PC-9 (cell line): ENCODE data around the gene CCDC154. TPM values are rescaled to one million over a fixed set of nuclear protein-coding genes. Genes with fewer than 3 reads are reported as not detected.

ENCODE experiments used
- BruUV-seq: library from RNA; stranded (reverse); fragments of 400-500 nt; replicated peaks from 2 replicates; lab custom pipeline; 2021; lab: Mats Ljungman, UMichigan
- CTCF ChIA-PET: fragments of 300-600 bp; sonication (Branson Sonifier 250); formaldehyde crosslinking; loops from one replicate; lab custom pipeline; 2022; ENCODE audit warnings: antibody characterized with exemption; lab: Charles Lee
- POLR2A ChIA-PET: fragments of 300-600 bp; sonication (Branson Sonifier 250); formaldehyde crosslinking; loops from one replicate; lab custom pipeline; 2022; ENCODE audit warnings: antibody characterized with exemption; ENCODE audit not compliant: unreplicated experiment; lab: Charles Lee
- DNase-seq, 2 experiments: peaks; one replicate each; pipeline versions ENCODE4 v3.0.0 to v3.0.0-alpha.2; 2015 to 2022; ENCODE audit warnings: mixed read lengths in 1 of 2
- H2AFZ ChIP-seq: fragments of 200-600 bp; sonication (generic); 2 replicates; pipeline ENCODE4 v1.8.1; 2017; ENCODE audit warnings: antibody characterized with exemption
- H3F3A ChIP-seq: fragments of 200-600 bp; sonication (generic); 2 replicates; pipeline ENCODE4 v1.8.1; 2017; ENCODE audit warnings: antibody characterized with exemption, mild to moderate bottlenecking, low read depth; ENCODE audit not compliant: insufficient read depth
- H3K27ac ChIP-seq: fragments of 200-600 bp; sonication (generic); 2 replicates; pipeline ENCODE4 v1.6.1; 2016; ENCODE audit warnings: mixed run types
- H3K27me3 ChIP-seq: fragments of 200-600 bp; sonication (generic); 2 replicates; pipeline ENCODE4 v1.6.1; 2016; ENCODE audit warnings: low read depth, mixed run types; ENCODE audit not compliant: insufficient read depth
- H3K36me3 ChIP-seq: fragments of 200-600 bp; sonication (generic); 2 replicates; pipeline ENCODE4 v1.6.1; 2016; ENCODE audit warnings: low read depth, mixed run types
- H3K4me1 ChIP-seq: fragments of 200-600 bp; sonication (generic); replicated peaks from 2 replicates; pipeline ENCODE4 v1.6.1; 2016; ENCODE audit warnings: mixed run types; ENCODE audit not compliant: insufficient read depth
- H3K4me2 ChIP-seq: fragments of 200-600 bp; sonication (generic); 2 replicates; pipeline ENCODE4 v1.6.1; 2017; ENCODE audit warnings: mixed run types
- H3K4me3 ChIP-seq: fragments of 200-600 bp; sonication (generic); 2 replicates; pipeline ENCODE4 v1.6.1; 2016; ENCODE audit warnings: mixed run types
- H3K79me2 ChIP-seq: fragments of 200-600 bp; sonication (generic); 2 replicates; pipeline ENCODE4 v1.6.1; 2017; ENCODE audit warnings: low read depth, mixed run types
- H3K9me2 ChIP-seq: fragments of 200-600 bp; sonication (generic); 2 replicates; pipeline ENCODE4 v1.8.1; 2017; ENCODE audit warnings: mild to moderate bottlenecking; ENCODE audit not compliant: insufficient read depth
- H3K9me3 ChIP-seq: fragments of 200-600 bp; sonication (generic); 2 replicates; pipeline ENCODE4 v1.8.1; 2016; ENCODE audit warnings: low read depth; ENCODE audit not compliant: insufficient read depth
- H4K20me1 ChIP-seq: fragments of 200-600 bp; sonication (generic); 2 replicates; pipeline ENCODE4 v1.8.1; 2017; ENCODE audit not compliant: insufficient read depth
- EZH2 ChIP-seq: fragments of 200-600 bp; sonication (generic); IDR thresholded peaks from 2 replicates; pipeline ENCODE4 v1.8.0; 2017; ENCODE audit warnings: antibody characterized with exemption, low read depth
- intact Hi-C: fragments of 100-400 bp; cut with micrococcal nuclease; formaldehyde crosslinking; loops from one replicate; pipeline ENCODE4 v1.10.0; 2022; ENCODE audit not compliant: unreplicated experiment
- total RNA-seq: library from RNA; stranded (reverse); gene quantifications from 2 replicates; pipeline ENCODE4 v1.2.3, GENCODE V29; 2021
- TF ChIP-seq, protein P1 (sequence below): fragments of 200-600 bp; sonication (generic); conservative IDR thresholded peaks from 2 replicates; pipeline ENCODE4 v1.6.1; 2017; ENCODE audit warnings: mixed run types, antibody characterized with exemption, mild to moderate bottlenecking, moderate library complexity

CCDC154 gene
- total RNA-seq, 1 experiment from 2014 or later, result 2.4 TPM

- no peaks in the 10 kb centered on the region for H3K9me3 ChIP-seq
- no peak for DNase-seq
- H4K20me1 ChIP-seq, result no peaks in the 10 kb centered on the region
- CTCF ChIA-PET, result no interaction called here
- no peaks in the 10 kb centered on the region for H3F3A ChIP-seq
- no peaks in the 10 kb centered on the region for H3K27me3 ChIP-seq
- POLR2A ChIA-PET, result no interaction called here
- H3K4me3 ChIP-seq, result no peak overlapping the region
- intact Hi-C loops, result no loop called here
- no peak overlapping the region for H2AFZ ChIP-seq
- no peak for TF ChIP-seq EZH2
- TF ChIP-seq, protein P1, sequence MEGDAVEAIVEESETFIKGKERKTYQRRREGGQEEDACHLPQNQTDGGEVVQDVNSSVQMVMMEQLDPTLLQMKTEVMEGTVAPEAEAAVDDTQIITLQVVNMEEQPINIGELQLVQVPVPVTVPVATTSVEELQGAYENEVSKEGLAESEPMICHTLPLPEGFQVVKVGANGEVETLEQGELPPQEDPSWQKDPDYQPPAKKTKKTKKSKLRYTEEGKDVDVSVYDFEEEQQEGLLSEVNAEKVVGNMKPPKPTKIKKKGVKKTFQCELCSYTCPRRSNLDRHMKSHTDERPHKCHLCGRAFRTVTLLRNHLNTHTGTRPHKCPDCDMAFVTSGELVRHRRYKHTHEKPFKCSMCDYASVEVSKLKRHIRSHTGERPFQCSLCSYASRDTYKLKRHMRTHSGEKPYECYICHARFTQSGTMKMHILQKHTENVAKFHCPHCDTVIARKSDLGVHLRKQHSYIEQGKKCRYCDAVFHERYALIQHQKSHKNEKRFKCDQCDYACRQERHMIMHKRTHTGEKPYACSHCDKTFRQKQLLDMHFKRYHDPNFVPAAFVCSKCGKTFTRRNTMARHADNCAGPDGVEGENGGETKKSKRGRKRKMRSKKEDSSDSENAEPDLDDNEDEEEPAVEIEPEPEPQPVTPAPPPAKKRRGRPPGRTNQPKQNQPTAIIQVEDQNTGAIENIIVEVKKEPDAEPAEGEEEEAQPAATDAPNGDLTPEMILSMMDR, result no peak
- no peaks in the 10 kb centered on the region for H3K4me1 ChIP-seq
- BruUV-seq, result no TSS peak
- no peaks in the 10 kb centered on the region for H3K36me3 ChIP-seq
- no peaks in the 10 kb centered on the region for H3K9me2 ChIP-seq
- no peaks in the 10 kb centered on the region for H3K79me2 ChIP-seq
- H3K27ac ChIP-seq, result no peak overlapping the region
- H3K4me2 ChIP-seq, result no peak overlapping the region
Observed at GRCh38 chr16:1438229-1439057, 5.9 kb downstream of the CCDC154 start.

DNA sequence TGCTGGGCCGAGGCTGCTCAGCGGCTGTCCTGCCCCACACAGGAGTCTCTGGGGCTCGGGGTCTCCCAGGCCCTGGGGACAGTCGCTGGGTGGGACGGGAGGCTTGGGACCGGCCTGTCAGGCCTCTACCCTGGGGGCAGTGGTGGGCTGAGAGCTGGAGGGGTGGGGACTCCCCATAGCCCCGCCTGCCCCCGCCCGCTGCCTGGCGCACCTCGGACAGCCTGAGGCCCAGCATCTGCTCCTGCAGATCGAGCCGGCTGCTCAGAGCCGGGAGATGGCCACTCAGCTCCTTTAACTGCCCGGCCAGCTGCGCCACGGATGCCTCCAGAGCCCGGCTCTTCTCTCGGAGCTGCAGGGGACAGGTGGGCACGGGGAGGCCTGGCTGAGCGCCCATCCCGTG, 6.8 kb downstream of the CCDC154 start:
- intact Hi-C loops, result no loop called here
- TF ChIP-seq EZH2, result no peak
- TF ChIP-seq, protein P1, result no peak
- ChIA-PET POLR2A (no interaction called here), CTCF (no interaction called here)
- Histone ChIP-seq H3K27me3 (no peaks in the 10 kb centered on the region), H3K4me1 (no peaks in the 10 kb centered on the region), H3K4me2 (no peak overlapping the region), H3K9me3 (no peaks in the 10 kb centered on the region), H3K4me3 (no peak overlapping the region), H4K20me1 (no peaks in the 10 kb centered on the region), H3K9me2 (no peaks in the 10 kb centered on the region), H3K36me3 (no peaks in the 10 kb centered on the region), H3K27ac (no peak overlapping the region), H3F3A (no peaks in the 10 kb centered on the region), H3K79me2 (no peaks in the 10 kb centered on the region), H2AFZ (no peak overlapping the region)
- DNase-seq, result no peak
- no TSS peak for BruUV-seq

DNA sequence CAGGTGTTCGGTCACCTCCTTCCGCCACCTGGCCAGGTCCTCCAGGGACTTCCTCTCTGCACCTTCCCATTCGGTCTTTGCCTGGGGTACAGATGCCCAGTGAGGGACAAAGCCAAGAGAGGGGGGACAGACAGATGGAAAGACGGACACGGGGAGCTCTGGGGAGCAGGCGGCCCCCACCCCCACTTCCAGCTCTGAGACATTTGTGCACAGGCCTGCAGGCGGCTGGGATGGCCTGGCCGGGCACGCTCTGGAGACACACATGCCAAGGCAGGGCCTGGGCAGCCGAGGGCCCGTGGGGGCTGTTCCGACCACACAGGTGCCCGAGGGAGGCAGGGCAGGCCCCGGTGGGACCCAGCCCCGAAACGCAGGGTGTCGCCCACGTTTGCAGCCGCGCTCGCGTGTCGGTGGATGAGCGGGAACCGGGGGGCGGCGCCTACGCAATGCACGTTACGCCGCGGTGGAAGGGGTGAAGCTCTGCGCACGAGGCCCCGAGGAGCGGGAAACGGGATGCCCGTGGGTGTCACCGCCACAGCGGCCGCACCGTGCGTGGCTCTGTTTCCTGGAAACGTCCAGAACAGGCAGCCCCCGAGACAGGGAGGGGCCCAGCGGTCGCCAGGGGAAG, 7.5 kb downstream of the CCDC154 start:
- BruUV-seq, result no TSS peak
- Histone ChIP-seq H3F3A (no peaks in the 10 kb centered on the region), H3K9me3 (no peaks in the 10 kb centered on the region), H2AFZ (no peak overlapping the region), H4K20me1 (no peaks in the 10 kb centered on the region), H3K79me2 (no peaks in the 10 kb centered on the region), H3K4me3 (no peak overlapping the region), H3K9me2 (no peaks in the 10 kb centered on the region), H3K4me1 (no peaks in the 10 kb centered on the region), H3K27me3 (0 out of 2 replicates have a peak, but pooled peaks cover 4% of the 10 kb centered on the region), H3K36me3 (no peaks in the 10 kb centered on the region), H3K27ac (no peak overlapping the region), H3K4me2 (no peak overlapping the region)
- POLR2A ChIA-PET, result no interaction called here
- intact Hi-C loops, result no loop called here
- TF ChIP-seq, protein P1, result no peak
- no peak for TF ChIP-seq EZH2
- no peak for DNase-seq
- CTCF ChIA-PET, result no interaction called here
